SHP77 (cell line): ENCODE measurements around the gene NEURL2.

Source experiments
- DNase-seq, 2 experiments: peaks; one replicate each; lab custom pipeline; 2025; lab: John Stamatoyannopoulos, UW

NEURL2 gene

DNA sequence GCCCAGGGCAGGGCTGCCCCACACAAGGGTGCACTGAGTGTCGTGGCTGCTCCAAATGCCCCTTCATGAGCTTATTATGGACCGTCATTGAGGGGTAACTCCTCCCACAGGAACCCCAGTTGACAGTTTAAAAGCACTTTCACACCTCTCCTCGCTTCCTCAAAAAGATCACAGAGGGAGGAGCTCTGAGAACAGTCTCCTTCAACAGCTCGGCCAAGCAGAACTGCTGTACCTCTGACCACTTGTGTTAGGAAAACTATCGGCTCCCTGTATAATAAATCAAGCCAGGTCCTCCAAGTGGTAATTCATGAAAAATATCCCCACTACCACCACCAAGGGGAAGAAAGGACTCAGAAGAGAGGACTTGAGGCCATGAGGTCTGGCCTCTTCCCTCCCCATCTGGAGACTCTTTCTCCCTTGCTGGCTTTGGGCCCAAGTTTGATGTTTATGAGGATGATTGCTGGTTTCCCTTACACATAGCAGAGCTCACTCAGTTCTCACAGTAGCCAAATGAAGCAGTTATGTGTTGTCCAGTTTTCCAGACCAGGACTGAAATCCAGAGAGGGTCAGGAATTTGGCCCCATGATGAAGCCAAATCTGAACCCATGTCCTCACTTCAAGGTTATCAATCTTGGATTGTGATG, 48.7 kb downstream of the NEURL2 start:
- no peak for DNase-seq

DNA sequence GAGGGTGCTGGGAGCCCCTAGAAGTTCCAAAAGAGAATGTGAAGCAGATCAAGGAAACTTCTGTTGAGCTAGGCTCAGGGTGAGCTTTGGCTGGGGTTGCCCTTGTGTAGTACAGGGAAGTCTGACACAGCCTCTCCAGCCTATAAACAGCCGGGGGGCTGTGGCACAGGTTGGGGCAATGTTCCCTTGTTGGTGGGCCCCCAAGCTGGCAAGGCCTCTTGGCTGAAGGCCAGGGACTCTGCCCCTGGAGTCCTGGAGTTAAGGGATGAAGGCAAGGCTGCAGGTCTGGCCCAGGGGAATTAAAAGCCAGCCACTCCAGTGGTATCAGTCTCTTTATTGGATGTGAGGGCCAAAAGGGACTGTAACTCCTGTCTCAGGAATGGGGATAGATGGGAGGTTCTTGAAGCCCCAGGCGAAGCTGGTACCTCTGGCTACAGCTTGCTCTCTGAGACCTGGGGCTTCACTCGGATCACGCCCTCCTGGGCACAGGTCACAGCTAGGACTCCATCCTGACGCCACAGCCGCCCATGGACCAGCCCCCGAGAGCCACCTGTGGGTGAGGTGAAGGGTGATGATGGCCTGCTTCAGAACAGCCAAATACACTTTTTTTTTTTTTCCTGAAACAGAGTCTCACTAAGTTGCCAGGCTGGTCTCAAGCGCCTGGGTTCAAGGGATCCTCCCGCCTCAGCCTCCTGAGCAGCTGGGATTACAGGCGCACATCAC, 49.4 kb downstream of the NEURL2 start:
- DNase-seq, result no peak

DNA sequence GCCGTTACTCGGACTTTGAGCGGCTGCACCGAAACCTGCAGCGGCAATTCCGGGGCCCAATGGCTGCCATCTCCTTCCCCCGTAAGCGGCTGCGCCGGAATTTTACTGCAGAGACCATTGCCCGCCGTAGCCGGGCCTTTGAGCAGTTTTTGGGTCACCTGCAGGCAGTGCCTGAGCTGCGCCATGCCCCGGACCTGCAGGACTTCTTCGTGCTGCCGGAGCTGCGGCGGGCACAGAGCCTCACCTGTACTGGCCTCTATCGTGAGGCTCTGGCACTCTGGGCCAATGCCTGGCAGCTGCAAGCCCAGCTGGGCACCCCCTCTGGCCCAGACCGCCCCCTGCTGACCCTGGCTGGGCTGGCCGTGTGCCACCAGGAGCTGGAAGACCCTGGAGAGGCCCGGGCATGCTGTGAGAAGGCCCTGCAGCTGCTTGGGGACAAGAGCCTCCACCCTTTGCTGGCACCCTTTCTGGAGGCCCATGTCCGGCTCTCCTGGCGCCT, 50.3 kb downstream of the NEURL2 start:
- no peak for DNase-seq
